HG03060 (cell line): Measurements from ENCODE around the gene ALOX12B.
"Not testable (repeated sequence)": the region's sequence is repeated elsewhere in the genome, so short reads cannot be mapped to it uniquely, and the experiment has no call there.

Experiments used
- ATAC-seq: cut with Tn5 transposase; IDR thresholded peaks from one replicate; pipeline ENCODE4 v1.9.1; 2021; ENCODE audit warnings: low read depth, moderate number of reproducible peaks; ENCODE audit not compliant: unreplicated experiment

ALOX12B gene

GRCh38 chr17:8119581-8120519 lies 32.3 kb upstream of the ALOX12B start:
- peak; percentile 45 for ATAC-seq

DNA sequence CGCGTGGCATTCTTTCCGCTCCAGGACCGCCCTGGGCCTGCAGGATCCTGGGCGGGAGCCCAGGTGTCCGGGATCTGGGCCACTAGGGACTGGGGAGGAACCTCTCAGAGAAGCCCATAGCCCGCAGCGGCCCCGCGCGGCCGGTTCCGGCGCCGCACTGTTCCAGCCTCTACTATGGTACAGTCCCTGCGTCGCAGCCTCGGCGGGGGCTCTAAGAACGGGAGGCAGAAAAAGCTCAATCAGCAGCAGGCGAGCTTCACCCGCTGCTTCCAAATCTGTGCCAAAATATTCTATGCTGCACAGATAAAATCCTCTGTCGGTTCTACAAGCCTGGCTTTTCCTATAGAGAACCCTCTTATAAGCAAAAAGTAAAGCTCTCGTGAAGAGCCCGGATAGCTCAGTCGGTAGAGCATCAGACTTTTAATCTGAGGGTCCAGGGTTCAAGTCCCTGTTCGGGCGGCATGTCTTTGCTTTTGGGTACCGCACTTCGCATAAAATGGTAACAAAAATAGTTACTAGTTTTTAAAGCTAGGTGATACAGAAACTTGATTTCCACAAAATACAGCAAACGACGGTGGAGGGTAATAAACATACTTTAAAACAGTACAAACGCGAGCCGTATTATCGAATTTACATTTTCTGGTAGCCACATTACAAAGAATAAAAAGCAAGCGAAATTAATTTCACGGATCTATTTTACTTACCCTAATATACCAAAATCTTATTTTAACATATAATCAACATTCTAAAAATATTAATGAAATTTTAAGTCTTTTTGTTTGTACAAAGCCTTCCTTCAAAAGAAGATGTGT lies 31.5 kb upstream of the ALOX12B start:
- ATAC-seq: no peak

- no peak for ATAC-seq
These were observed 30.7 kb upstream of the ALOX12B start, which contains the start of gene ALOXE3 for GRCh38 chr17:8117980-8118768. Gene ALOXE3 (minus strand): TSS chr17:8118514. CDS start chr17:8117990, 524 bp downstream.

GRCh38 chr17:8117367-8117979 lies 30.0 kb upstream of the ALOX12B start:
- ATAC-seq: no peak

GRCh38 chr17:8116776-8117175 lies 29.3 kb upstream of the ALOX12B start:
- no peak for ATAC-seq

DNA sequence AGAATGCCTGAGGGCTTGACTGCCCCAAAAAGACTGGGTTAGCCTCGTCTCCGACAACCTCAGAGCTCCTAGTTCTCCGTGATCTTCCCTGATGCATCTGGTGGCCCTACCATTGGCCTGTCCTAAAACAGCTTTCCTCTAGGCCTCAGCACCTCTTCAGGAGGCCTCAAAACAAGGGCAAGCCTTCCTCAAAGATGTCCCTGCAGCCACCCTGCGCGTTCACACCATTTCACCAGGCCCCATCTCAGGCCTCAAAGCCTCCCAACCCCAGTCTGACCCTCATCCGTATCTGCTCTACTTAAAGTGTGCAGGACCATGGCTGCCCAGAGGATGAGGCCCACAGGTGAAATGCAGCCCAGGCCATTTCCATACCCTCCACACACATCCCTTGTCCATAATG lies 23.4 kb upstream of the ALOX12B start:
- no peak for ATAC-seq

- no peak for ATAC-seq
These were observed 22.9 kb upstream of the ALOX12B start for GRCh38 chr17:8110456-8110804.

GRCh38 chr17:8109661-8110455 lies 22.3 kb upstream of the ALOX12B start:
- no peak for ATAC-seq

DNA sequence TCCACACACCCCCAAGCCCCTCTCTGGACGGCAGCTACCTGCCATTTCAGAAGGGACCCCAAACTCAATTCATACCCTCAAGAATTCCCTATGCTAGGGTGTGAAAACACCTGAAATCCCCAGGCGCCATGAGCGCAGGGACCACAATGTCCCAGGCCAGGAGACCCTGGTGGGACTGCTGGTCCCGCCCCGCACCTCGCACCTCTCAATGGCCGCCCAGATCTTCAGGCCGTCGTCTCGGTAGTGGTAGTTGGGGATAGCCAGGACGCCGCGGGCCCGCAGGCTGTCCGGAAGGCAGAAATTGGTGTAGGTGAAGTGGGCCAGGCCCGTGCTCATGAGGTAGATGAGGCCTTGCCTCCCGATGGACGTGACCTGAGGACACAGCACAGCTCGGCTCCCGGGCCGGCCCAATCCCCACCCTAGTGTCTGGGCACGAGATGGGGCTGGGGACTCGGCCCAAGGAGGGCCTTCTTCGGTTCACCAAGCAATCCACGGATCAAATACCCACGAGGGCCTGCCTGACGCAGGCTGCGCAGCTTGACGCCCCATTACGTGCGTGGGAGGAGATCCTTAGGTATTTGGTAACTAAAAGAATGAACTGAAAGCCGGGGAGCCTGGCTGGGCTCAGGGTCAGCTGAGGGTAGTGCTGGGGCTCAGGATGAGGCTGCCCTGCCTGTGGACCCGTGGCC lies 21.6 kb upstream of the ALOX12B start:
- ATAC-seq: no peak

DNA sequence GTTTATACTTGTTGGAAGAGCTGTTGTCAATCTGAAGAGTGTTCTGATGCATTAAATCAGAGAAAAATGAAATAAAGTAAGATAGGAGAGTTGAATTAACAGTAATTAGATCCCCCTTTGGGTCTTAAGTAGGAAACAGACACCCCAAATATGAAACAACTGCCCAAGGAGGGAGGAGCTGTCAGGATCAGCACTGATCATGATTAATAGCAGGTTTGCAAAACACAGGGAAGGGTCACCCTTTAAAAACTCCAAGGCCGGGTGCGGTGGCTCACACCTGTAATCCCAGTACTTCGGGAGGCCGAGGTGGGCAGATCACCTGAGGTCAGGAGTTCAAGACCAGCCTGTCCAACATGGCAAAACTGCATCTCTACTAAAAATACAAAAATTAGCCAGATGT lies 19.5 kb upstream of the ALOX12B start:
- not testable (repeated sequence) for ATAC-seq

GRCh38 chr17:8105957-8106398 lies 18.5 kb upstream of the ALOX12B start:
- ATAC-seq: no peak

- ATAC-seq: no peak
These were observed 17.4 kb upstream of the ALOX12B start for GRCh38 chr17:8104911-8105310.

DNA sequence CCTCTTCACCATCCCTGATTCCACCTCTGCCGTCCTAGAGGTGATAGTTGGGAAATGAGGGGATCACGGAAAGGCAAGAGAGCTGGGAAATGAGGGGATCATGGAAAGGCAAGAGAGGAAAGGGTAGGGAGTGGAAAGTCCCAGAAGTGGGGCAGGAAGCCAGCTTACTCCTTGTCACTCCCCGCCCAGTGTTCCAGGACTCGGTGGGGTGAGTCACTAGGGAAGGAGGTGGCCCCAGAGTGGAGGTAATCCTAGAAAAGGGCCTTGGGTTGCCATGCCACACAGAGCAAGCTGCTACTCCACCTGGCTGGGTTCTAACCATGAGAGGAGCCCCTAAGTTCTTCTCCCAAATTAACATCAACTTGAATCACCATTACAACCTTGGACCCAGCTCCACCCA lies 16.0 kb upstream of the ALOX12B start:
- ATAC-seq: no peak

DNA sequence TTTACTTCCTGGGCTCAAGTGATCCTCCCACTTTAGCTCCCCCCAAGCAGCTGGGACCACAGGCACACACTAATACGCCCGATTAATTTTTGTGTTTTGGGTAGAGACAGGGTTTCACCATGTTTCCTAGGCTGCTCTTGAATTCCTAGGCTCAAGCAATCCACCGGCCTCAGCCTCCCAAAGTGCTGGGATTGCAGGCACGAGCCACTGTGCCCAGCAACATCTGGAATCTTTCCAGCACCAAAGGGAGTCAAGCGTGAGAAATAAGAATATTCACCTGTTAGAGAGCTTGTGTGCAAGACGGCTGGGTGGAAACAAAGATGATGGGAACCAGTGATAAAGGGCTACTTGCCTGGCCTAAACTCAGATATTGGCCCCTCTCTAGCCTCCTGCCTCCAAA lies 14.2 kb upstream of the ALOX12B start:
- no peak for ATAC-seq

- ATAC-seq: no peak
These were observed 13.2 kb upstream of the ALOX12B start for GRCh38 chr17:8100763-8101162.

- ATAC-seq: no peak
These were observed 12.6 kb upstream of the ALOX12B start for GRCh38 chr17:8100111-8100510.

GRCh38 chr17:8096541-8096940 lies 9.0 kb upstream of the ALOX12B start:
- no peak for ATAC-seq

DNA sequence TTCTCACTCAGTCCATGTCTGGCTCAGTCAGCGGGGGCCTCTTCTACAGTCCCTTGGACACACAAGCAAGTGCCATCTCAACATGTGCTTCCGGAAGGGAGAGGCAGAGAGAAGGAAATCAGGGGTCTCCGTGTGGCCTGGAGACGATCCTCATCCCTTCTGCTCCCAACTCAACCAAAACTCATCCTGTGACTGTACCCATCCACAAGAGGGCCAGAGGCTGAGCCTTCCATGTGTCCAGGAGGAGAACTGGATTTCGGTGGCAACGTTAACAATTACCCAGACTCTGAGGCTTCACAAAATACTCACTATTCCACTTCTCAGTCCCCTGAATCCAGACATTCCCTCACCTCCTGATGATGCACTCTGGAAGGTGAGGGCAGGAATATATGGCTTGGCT lies 7.8 kb upstream of the ALOX12B start:
- ATAC-seq: no peak
